Neutrophil (primary cell): ENCODE data around the gene KRT34.

Experiments used
- H3K27ac ChIP-seq: fragments of 200-600 bp; sonication (generic); 2 replicates; pipeline ENCODE4 v1.5.1; 2016; ENCODE audit warnings: mild to moderate bottlenecking, moderate library complexity
- H3K27me3 ChIP-seq: fragments of 200-600 bp; sonication (generic); 2 replicates; pipeline ENCODE4 v1.6.0; 2016; ENCODE audit warnings: mild to moderate bottlenecking
- H3K36me3 ChIP-seq: fragments of 200-600 bp; sonication (generic); 2 replicates; pipeline ENCODE4 v1.5.1; 2017
- H3K4me1 ChIP-seq, 2 experiments: fragments of 200-600 bp in 1 of 2; sonication (generic) in 1 of 2; 1 replicate in 1 of 2; 2 replicates in 1 of 2; pipeline versions ENCODE4 v1.5.1 to v1.6.1; 2013 to 2016; ENCODE audit warnings: low read depth in 1 of 2, low read length in 1 of 2, mild to moderate bottlenecking in 1 of 2, moderate library complexity in 1 of 2; ENCODE audit not compliant: control insufficient read depth in 1 of 2, insufficient read depth in 1 of 2
- H3K4me3 ChIP-seq, 2 experiments: fragments of 200-600 bp in 1 of 2; sonication (generic) in 1 of 2; 1 replicate in 1 of 2; 2 replicates in 1 of 2; pipeline ENCODE4 v1.5.1; 2013 to 2016; ENCODE audit warnings: low read depth in 1 of 2, low read length in 1 of 2, mild to moderate bottlenecking in 1 of 2, moderate library complexity in 1 of 2
- H3K9me3 ChIP-seq: fragments of 200-600 bp; sonication (generic); 2 replicates; pipeline ENCODE4 v1.5.1; 2016
- TF ChIP-seq, protein P1 (sequence below): fragments of 200-600 bp; sonication (generic); IDR thresholded peaks from 2 replicates; pipeline ENCODE4 v1.5.1; 2016; ENCODE audit warnings: antibody characterized with exemption

KRT34 gene

DNA sequence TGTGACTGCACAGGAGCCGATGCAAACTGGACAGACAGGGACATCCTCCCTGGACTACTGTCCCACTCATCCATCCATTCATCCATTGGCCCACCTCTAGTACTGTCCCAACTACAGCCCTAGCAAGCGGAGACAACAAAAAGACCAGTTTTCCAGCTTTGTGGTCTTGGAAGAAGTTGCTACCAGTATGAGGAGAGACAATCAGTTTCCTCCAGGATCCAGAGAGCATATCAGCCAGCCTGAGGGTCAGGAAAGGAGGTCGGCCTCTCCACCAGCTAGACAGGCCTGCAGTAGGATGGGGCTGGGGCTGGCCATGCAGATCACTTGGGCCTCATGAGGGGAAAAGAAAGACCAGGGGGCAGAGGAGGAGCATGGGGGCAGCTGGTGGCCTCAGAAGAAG is 48.3 kb downstream of the KRT34 start:
- Histone ChIP-seq H3K9me3 (no peaks in the 10 kb centered on the region), H3K4me3 (no peak overlapping the region), H3K4me1 (peaks cover 0 to 2% of the 10 kb centered on the region in 2 experiments), H3K36me3 (no peaks in the 10 kb centered on the region), H3K27me3 (peaks cover 3% of the 10 kb centered on the region), H3K27ac (no peak overlapping the region)
- TF ChIP-seq, protein P1, sequence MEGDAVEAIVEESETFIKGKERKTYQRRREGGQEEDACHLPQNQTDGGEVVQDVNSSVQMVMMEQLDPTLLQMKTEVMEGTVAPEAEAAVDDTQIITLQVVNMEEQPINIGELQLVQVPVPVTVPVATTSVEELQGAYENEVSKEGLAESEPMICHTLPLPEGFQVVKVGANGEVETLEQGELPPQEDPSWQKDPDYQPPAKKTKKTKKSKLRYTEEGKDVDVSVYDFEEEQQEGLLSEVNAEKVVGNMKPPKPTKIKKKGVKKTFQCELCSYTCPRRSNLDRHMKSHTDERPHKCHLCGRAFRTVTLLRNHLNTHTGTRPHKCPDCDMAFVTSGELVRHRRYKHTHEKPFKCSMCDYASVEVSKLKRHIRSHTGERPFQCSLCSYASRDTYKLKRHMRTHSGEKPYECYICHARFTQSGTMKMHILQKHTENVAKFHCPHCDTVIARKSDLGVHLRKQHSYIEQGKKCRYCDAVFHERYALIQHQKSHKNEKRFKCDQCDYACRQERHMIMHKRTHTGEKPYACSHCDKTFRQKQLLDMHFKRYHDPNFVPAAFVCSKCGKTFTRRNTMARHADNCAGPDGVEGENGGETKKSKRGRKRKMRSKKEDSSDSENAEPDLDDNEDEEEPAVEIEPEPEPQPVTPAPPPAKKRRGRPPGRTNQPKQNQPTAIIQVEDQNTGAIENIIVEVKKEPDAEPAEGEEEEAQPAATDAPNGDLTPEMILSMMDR = no peak

DNA sequence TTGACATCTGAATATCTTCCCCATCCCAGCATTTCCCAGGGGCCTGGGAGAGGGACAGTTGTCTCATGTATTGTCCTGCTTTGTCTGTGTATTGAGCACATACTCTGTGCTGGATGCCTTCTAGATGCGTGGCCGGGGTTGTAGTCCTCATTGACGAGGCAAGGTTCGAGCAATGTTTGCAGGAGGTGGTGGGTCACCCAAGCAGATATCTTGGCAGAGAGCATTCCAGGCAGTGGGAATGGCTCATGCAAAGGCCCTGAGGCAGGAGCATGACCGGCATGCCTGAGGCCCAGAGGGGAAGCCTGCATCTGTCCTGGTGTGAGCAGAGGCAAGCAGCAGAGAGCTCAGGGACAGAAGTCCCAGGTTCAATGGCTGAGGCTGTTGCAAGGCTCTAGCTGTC is 49.0 kb downstream of the KRT34 start:
- Histone ChIP-seq H3K4me1 (no peaks in the 10 kb centered on the region), H3K9me3 (no peaks in the 10 kb centered on the region), H3K36me3 (no peaks in the 10 kb centered on the region), H3K4me3 (no peak overlapping the region), H3K27me3 (no peaks in the 10 kb centered on the region), H3K27ac (no peak overlapping the region)
- TF ChIP-seq, protein P1 = no peak

DNA sequence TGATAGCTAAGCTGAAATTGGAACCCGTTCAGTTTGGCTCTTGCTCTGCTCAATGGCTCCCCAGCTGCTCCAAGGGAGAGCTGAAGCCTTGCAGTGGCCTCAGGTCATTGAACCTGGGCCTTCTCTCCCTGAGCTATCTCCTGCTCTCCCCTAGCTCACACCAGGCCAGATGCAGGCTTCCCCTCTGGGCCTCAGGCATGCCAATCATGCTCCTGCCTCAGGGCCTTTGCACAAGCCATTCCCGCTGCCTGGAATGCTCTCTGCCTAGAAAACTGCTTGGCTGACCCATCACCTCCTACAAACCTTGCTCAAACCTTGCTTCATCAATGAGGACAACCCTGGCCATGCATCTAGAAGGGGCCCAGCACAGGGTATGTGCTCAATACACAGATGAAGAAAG is 49.9 kb downstream of the KRT34 start:
- no peaks in the 10 kb centered on the region for H3K4me1 ChIP-seq
- H3K27me3 ChIP-seq = no peaks in the 10 kb centered on the region
- no peaks in the 10 kb centered on the region for H3K9me3 ChIP-seq
- TF ChIP-seq, protein P1 = no peak
- no peak overlapping the region for H3K4me3 ChIP-seq
- no peak overlapping the region for H3K27ac ChIP-seq
- no peaks in the 10 kb centered on the region for H3K36me3 ChIP-seq

DNA sequence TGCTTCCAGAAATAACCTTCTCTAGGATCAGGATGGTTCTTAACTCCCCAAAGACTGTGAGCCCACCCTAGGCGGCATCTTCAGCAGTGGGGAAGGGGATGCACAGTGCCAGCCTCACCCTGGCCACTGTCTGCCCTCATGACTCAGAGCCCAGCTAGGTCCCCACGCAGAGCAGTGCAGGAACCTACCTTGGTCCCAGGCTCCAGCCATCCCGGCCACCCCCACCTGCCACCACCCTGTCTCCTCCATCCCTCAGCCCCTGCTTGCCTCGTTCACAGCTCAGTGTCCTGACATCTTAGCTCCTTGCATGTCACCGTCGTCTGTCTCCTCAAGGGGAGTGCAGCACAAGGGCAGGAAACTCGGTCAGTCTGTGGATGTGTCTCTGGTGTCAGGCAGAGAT is 50.5 kb downstream of the KRT34 start:
- TF ChIP-seq, protein P1 = no peak
- H3K4me3 ChIP-seq = no peak overlapping the region
- no peaks in the 10 kb centered on the region for H3K9me3 ChIP-seq
- H3K4me1 ChIP-seq = peaks cover 4 to 5% of the 10 kb centered on the region in 2 experiments
- no peak overlapping the region for H3K27ac ChIP-seq
- no peaks in the 10 kb centered on the region for H3K36me3 ChIP-seq
- no peaks in the 10 kb centered on the region for H3K27me3 ChIP-seq

DNA sequence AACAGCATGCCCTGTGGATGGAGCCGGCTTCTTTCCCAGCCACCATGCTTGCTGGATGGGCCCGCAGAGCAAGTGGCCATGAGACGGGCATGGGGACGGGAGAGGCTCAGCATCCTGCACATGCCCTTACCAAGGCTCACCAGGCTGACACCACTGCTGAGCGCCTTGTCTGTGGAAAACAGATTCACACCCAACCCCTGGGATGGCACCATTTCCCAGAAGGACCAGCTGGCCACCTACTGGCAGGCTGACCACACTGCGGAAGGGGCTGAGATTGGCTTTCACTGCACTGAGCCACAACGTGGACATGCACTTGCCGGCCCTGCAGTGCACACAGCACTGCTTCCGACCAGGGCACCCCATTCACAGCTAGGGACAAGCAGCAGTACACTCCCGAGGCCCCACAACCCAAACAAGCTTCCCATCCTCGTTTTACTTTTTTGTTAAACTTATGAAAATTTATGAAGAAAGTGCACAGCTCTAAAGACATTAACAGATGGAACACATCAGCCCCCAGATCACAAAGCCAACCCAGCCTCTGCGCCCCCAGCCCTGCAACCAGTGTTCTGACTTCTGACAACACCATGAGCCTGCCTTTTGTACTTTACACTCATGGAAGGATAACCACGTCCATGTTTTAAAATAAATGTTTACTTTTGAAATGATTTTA is 52.7 kb downstream of the KRT34 start:
- H3K27ac ChIP-seq = no peak overlapping the region
- H3K4me3 ChIP-seq = no peak overlapping the region
- peaks cover 7 to 8% of the 10 kb centered on the region in 2 experiments for H3K4me1 ChIP-seq
- no peaks in the 10 kb centered on the region for H3K9me3 ChIP-seq
- TF ChIP-seq, protein P1 = peak; percentile 64
- H3K36me3 ChIP-seq = no peaks in the 10 kb centered on the region
- H3K27me3 ChIP-seq = no peaks in the 10 kb centered on the region
